Heart left ventricle (tissue), 16 donors: ENCODE data around the gene PCDHGB5. TPM values are rescaled to one million over a fixed set of nuclear protein-coding genes. Genes with fewer than 3 reads are reported as not detected.
A peak's percentile ranks its signal among the peaks of the same experiment; 100 is the strongest.

Experiments
- ATAC-seq, 4 donors: fragments of 200-7000 bp; cut with Tn5 transposase; one replicate each; pipeline ENCODE4 v1.9.1; 2020 to 2022; ENCODE audit warnings: moderate library complexity in 4 of 4, mild to moderate bottlenecking in 3 of 4, moderate number of reproducible peaks in 1 of 4
- DNase-seq, 5 donors: peaks; one replicate each; pipeline ENCODE4 v3.0.0-alpha.2; 2020
- H3K27ac ChIP-seq, 12 donors: fragments of 200-600 bp; sonication (generic) in 4 of 12; one replicate each; pipeline versions ENCODE4 v1.5.0 to v1.8.0; 2016 to 2022; ENCODE audit warnings: mild to moderate bottlenecking in 2 of 12
- H3K27me3 ChIP-seq, 9 donors: fragments of 200-600 bp; sonication (generic) in 2 of 9; one replicate each; pipeline versions ENCODE4 v1.5.1 to v1.8.0; 2016 to 2022; ENCODE audit warnings: mild to moderate bottlenecking in 3 of 9
- H3K36me3 ChIP-seq, 9 donors: fragments of 200-600 bp; sonication (generic) in 2 of 9; one replicate each; pipeline versions ENCODE4 v1.5.0 to v1.8.0; 2018 to 2022; ENCODE audit warnings: mild to moderate bottlenecking in 2 of 9
- H3K4me1 ChIP-seq, 12 donors: fragments of 200-600 bp; sonication (generic) in 4 of 12; one replicate each; pipeline versions ENCODE4 v1.5.0 to v1.8.0; 2016 to 2022; ENCODE audit warnings: mild to moderate bottlenecking in 3 of 12
- H3K4me3 ChIP-seq, 12 donors: fragments of 200-600 bp; sonication (generic) in 4 of 12; one replicate each; pipeline versions ENCODE4 v1.5.0 to v1.8.0; 2017 to 2022; ENCODE audit warnings: mild to moderate bottlenecking in 9 of 12, moderate library complexity in 4 of 12
- H3K9me3 ChIP-seq, 12 donors: fragments of 200-600 bp; sonication (generic) in 4 of 12; one replicate each; pipeline versions ENCODE4 v1.5.0 to v1.8.0; 2016 to 2022; ENCODE audit warnings: mild to moderate bottlenecking in 1 of 12
- CTCF ChIP-seq, 12 donors: fragments of 200-600 bp; sonication (generic) in 4 of 12; IDR thresholded peaks; one replicate each; pipeline versions ENCODE4 v1.5.0 to v1.8.0; 2018 to 2022; ENCODE audit warnings: antibody characterized with exemption in 12 of 12, mild to moderate bottlenecking in 5 of 12
- POLR2A ChIP-seq, 2 donors: fragments of 450-650 bp; IDR thresholded peaks; one replicate each; pipeline ENCODE4 v1.6.1; 2017; ENCODE audit warnings: antibody characterized with exemption in 2 of 2, mild to moderate bottlenecking in 2 of 2, moderate library complexity in 2 of 2
- WGBS, 4 donors: extraction: QIAGEN DNeasy Blood & Tissue Kit in 2 of 4; methylation state at CpG; one replicate each; pipeline versions ENCODE4 v1.1.5 to v1.1.7; 2013 to 2018; 5-methylcytosine and 5-hydroxymethylcytosine counted together
- intact Hi-C, 10 donors: fragments of 100-400 bp; cut with DNase I; formaldehyde crosslinking; loops; one replicate each; pipeline versions ENCODE4 v1.11.1 to v1.14.2; 2022
- polyA plus RNA-seq, 2 donors: library from polyadenylated mRNA; stranded (reverse); fragments of 200-250 nt; gene quantifications; one replicate each; pipeline ENCODE4 v1.2.3, GENCODE V29; 2013
- total RNA-seq, 9 donors: library from RNA; depleted of rRNA in 2 of 9; stranded (reverse); fragments of >200 nt in 2 of 9; fragmentation: NEBNext Ultra II Directional in 3 of 9; extraction: Animal tissue kit (Norgen Biotek cat#: 25700) in 3 of 9; gene quantifications; one replicate each; pipeline versions ENCODE4 v1.1.0 to v1.2.4, GENCODE V29; 2016 to 2023
- donor health status: ischemic (EF 13 %, LVEDD 7.1; RV severe dilation, severe dysfunction).
- donor health status: healthy with polysubstance abuse.
- donor health status: DM: no; HTN: yes; CAD: no.
- donor health status: DM: no; HTN: no; CAD: no.
- donor health status: ischemic (EF 25% LVEDD 6.9; RV normal size, moderate dysfunction).
- donor health status: ischemic (EF 25% LVEDD 5.7; RV mildly dilated, moderate dysfunction).
- donor health status: healthy.
- donor health status: DM: yes; HTN: yes; CAD: no.
- donor health status: ischemic (EF 35%, LVEDD 5.7; RV mildly dilated, moderate dysfunction).
- donor health status: nonischemic (EF 11% LVEDD 7.7; RV severe dilation, severe dysfunction).
- donor health status: DM: yes; HTN: yes; CAD: no.
- donor health status: PGD.
- donor health status: ischemic (EF 29% LVEDD 5.4; RV normal size, mild dysfunction).
- donor health status: nonischemic (EF 23%, LVEDD 6.1; RV moderate dilation, normal function).

PCDHGB5 gene
- total and polyA plus RNA-seq, 11 donors: 4.4 to 15.5 (median 8.1) TPM

DNA sequence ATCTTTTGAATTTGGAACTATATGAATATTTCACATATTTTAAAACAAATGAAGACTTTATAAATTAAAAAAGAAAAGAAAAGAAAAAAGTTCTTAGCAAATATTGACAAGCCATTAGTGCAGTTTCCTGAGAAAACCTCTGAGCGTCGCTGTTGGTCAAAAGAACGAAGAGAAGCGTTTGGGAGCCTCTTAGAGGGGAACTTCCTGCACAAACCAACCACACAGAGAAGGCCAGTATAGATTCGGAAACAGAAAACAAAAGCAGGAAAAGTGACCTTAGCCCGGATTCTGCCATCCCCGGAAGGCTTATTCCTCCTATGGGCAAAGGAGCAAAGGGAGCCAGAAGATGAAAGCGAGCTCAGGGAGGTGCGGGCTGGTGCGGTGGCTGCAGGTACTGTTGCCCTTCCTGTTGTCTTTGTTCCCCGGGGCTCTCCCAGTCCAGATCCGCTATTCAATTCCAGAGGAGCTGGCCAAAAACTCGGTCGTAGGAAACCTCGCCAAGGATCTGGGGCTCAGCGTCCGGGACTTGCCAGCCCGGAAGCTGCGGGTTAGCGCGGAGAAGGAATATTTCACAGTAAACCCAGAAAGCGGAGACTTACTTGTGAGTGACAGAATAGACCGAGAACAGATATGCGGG, 37.8 kb upstream of the PCDHGB5 start, which contains the start of gene PCDHGB2:
Gene PCDHGB2 (plus strand): TSS at position 205 of the 637 bp plus-strand sequence. CDS start 142 bp downstream, at position 347.
- no peak for DNase-seq
- peak within 1 kb of the TSS in 6 of 12 donors; percentile 4 to 61 (median 27) for H3K27ac ChIP-seq
- H3K27me3 ChIP-seq: peaks cover 0 to 27% (median 0%) of the 10 kb centered on the region in 9 donors
- peaks cover 0 to 98% (median 83%) of the 10 kb centered on the region in 12 donors for H3K9me3 ChIP-seq
- intact Hi-C loops: loop anchor here in 4 of 10 donors (5.0 to 10.0 kb wide), 3 partner anchors 52 to 165 kb away; partner anchors contain the start of genes PCDHGA10 (in 3 of the 4) and PCDHGB7 (in 2 of the 4)
- WGBS, 4 donors: 13 to 31% (median 24%) methylated on average over 22 to 24 of the region's 24 CpGs
- TF ChIP-seq POLR2A (IDR thresholded peaks at IDR 0.05) (no peak), CTCF (IDR thresholded peaks at IDR 0.05) (peak in 10 of 12 donors; percentile 28 to 58 (median 48))
- ATAC-seq: peak; percentile 19 to 59 (median 38)
- H3K4me3 ChIP-seq: peak within 1 kb of the TSS in 10 of 12 donors; percentile 2 to 50 (median 38)
- peaks cover 0 to 33% (median 0%) of the 10 kb centered on the region in 12 donors for H3K4me1 ChIP-seq
- H3K36me3 ChIP-seq: peaks cover 0 to 20% (median 0%) of the 10 kb centered on the region in 9 donors

DNA sequence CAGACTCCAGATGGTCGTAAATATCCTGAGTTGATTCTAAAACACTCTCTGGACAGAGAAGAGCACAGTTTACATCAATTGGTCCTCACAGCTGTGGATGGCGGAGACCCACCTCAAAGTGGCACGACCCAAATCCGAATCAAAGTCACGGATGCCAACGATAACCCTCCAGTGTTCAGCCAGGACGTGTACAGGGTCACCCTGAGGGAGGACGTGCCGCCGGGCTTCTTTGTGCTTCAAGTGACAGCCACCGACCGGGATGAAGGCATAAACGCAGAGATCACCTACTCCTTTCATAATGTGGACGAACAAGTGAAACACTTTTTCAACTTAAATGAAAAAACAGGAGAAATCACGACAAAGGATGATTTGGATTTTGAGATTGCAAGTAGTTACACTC, 37.1 kb upstream of the PCDHGB5 start:
- Histone ChIP-seq H3K9me3 (peaks cover 0 to 98% (median 83%) of the 10 kb centered on the region in 12 donors), H3K27ac (peak overlapping the region in 2 of 12 donors; percentile 43 to 61), H3K4me3 (peak overlapping the region in 4 of 12 donors; percentile 35 to 50 (median 44)), H3K36me3 (peaks cover 0 to 14% (median 0%) of the 10 kb centered on the region in 9 donors), H3K27me3 (peaks cover 0 to 32% (median 0%) of the 10 kb centered on the region in 9 donors), H3K4me1 (peaks cover 0 to 25% (median 0%) of the 10 kb centered on the region in 12 donors)
- intact Hi-C loops: loop anchor here in 3 of 10 donors (5.0 to 10.0 kb wide), 2 partner anchors 52 to 54 kb away; partner anchors contain the start of genes PCDHGA10 (in 3 of the 3) and PCDHGB7 (in 2 of the 3)
- TF ChIP-seq POLR2A (IDR thresholded peaks at IDR 0.05) (no peak), CTCF (IDR thresholded peaks at IDR 0.05) (no peak)
- DNase-seq: no peak
- no peak for ATAC-seq
- WGBS, 4 donors: 35 to 55% (median 51%) methylated on average over 15 of the region's 15 CpGs

GRCh38 chr5:141362719-141363118, 35.0 kb upstream of the PCDHGB5 start:
- intact Hi-C loops: loop anchor here in 3 of 10 donors (5.0 to 10.0 kb wide), 2 partner anchors 50 to 52 kb away; partner anchors contain the start of genes PCDHGA10 (in 3 of the 3) and PCDHGB7 (in 2 of the 3)
- TF ChIP-seq CTCF (IDR thresholded peaks at IDR 0.05): no peak
- no peak for TF ChIP-seq POLR2A (IDR thresholded peaks at IDR 0.05)

More at GRCh38 chr5:141362719-141363118, 35.0 kb upstream of the PCDHGB5 start:
- DNase-seq (no peak), ATAC-seq (no peak)
- Histone ChIP-seq H3K4me3 (no peak overlapping the region), H3K9me3 (peaks cover 0 to 98% (median 81%) of the 10 kb centered on the region in 12 donors), H3K27me3 (peaks cover 0 to 46% (median 0%) of the 10 kb centered on the region in 9 donors), H3K27ac (no peak overlapping the region), H3K4me1 (peaks cover 0 to 18% (median 0%) of the 10 kb centered on the region in 12 donors), H3K36me3 (peaks cover 0 to 16% (median 0%) of the 10 kb centered on the region in 9 donors)
